HS-5 (cell line): ENCODE data around the gene TBL1XR1.
"Not testable (repeated sequence)": the region's sequence is repeated elsewhere in the genome, so short reads cannot be mapped to it uniquely, and the experiment has no call there.

Experiments used
- DNase-seq: peaks from one replicate; pipeline ENCODE4 v3.0.0-alpha.2; 2012; ENCODE audit warnings: low read depth

TBL1XR1 gene

GRCh38 chr3:177141471-177141870, 55.8 kb downstream of the TBL1XR1 start:
- DNase-seq = no peak

- DNase-seq = not testable (repeated sequence)
Measured at GRCh38 chr3:177139220-177139619, 58.1 kb downstream of the TBL1XR1 start.

- DNase-seq = no peak
Measured at GRCh38 chr3:177137774-177138705, 59.2 kb downstream of the TBL1XR1 start.

DNA sequence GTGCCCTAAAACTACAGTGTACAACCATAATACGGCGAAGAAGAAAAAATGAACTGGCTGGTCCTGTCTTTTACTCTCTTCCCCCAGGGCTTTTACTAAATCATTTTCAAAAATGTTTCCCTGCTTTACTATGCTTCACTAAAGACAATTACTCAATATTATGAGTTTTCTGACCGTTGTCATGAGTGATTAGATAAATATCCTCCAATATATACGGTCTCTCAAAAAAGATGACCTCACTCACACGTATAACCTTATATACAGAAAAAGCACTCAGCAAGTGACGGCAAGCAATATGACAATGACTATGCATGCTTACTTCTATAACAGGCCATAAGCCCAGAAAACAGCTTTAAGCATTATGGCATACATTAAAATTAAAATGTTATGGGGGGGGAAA, 60.5 kb downstream of the TBL1XR1 start:
- DNase-seq = no peak

DNA sequence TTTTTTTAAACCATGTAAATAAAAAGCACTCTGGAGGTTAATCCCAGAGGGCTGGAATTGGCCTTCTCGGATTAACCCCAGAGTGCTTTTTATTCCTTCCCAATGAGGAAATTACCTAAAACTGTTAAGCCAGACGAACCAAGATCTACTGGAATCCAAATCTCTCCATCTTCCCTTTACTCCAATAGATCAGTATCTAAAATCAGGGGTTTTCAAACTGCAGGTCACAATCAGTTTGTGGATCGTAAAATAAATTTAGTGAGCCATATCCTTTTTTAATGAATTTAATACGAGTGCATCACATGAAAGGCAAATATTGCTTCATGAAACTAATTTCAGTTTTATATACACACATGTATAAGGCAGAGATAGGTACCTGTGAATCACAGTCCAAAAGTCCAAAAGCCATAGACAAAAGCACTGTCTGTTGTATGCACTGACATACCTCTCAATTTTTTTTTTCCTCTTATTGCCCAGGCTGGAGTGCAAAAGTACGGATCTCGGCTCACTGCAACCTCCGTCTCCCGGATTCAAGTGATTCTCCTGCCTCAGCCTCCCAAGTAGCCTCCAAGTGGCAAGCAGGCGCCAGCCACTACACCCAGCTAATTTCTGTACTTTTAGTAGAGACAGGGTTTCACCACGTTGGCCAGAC, 61.3 kb downstream of the TBL1XR1 start:
- DNase-seq = no peak

- no peak for DNase-seq
Measured at GRCh38 chr3:177134816-177135210, 62.5 kb downstream of the TBL1XR1 start.

- DNase-seq = no peak
Measured at GRCh38 chr3:177133860-177134815, 63.1 kb downstream of the TBL1XR1 start.

- no peak for DNase-seq
Measured at GRCh38 chr3:177131927-177132636, 65.2 kb downstream of the TBL1XR1 start.

GRCh38 chr3:177127008-177127407, 70.3 kb downstream of the TBL1XR1 start:
- DNase-seq = no peak

- peak; percentile 28 for DNase-seq
Measured at GRCh38 chr3:177126015-177126773, 71.1 kb downstream of the TBL1XR1 start.

GRCh38 chr3:177124882-177125281, 72.4 kb downstream of the TBL1XR1 start:
- no peak for DNase-seq

- DNase-seq = no peak
Measured at GRCh38 chr3:177123822-177124221, 73.5 kb downstream of the TBL1XR1 start.

DNA sequence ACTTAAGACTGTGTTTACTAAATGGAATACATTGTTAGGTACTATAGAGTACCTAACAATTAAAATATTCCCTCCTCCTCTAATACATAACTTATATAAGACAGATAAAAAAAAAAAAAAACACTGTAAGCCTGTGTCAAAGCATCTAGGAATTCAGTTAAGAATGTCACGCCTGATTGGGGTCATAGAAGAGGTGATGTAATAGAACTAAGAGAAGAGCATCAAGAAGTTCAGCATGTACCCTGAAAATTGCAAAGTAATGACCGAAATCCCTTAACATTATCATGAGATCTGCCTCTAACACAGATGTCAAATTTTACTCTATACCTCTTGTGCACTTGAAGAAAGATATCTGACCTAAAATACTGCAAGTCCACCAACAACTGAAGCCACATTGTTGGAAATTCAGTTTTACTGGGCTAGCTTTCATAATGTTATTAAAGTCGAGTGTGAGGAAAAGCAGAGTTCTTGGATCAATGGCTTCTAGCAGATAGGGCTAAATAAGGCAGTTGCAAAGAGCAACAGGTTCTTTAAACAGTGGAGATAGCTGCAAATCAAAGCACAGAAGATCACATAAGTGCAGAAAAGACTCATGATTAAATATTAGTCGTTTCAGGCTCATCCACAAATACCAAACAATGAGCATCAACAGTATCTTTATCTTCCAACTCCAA, 75.0 kb downstream of the TBL1XR1 start:
- DNase-seq = no peak

- no peak for DNase-seq
Measured at GRCh38 chr3:177119829-177120228, 77.5 kb downstream of the TBL1XR1 start.

DNA sequence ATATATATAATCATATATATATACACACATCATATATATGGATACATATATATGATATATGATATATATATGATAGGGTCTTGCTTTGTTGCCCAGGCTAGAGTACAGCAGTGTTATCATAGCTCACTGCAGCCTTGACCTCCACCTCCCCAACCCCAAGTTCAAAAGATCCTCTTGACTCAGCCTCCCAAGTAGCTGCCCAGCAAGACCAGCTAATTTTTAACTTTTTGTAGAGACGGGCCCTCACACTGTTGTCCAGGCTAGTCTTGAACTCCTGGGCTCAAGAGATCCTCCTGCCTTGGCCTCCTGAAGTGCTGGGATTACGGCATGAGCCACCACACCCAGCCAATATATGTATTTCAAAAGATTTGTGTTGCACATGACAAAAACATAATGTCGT, 83.0 kb downstream of the TBL1XR1 start:
- DNase-seq = no peak

GRCh38 chr3:177111541-177111949, 85.7 kb downstream of the TBL1XR1 start:
- DNase-seq = no peak

GRCh38 chr3:177110895-177111294, 86.4 kb downstream of the TBL1XR1 start:
- DNase-seq = no peak

DNA sequence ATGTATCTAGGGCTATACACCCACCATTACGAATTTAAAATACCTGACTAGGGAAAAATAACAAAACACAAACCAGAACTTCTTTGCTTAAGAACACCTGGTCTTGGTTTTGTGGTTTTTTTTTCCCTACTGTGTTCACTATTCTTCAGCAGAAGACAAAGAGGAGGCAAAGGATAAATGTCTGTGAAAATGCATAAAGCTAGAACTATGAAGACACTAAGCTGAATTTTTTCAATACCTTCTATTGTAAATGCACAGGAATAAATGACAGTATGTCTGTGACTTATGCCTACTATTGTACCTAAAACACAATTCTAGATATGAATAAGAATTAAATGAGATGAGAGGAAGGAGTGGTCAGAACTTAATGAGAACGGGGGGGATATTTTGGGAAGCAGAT, 86.9 kb downstream of the TBL1XR1 start:
- no peak for DNase-seq

DNA sequence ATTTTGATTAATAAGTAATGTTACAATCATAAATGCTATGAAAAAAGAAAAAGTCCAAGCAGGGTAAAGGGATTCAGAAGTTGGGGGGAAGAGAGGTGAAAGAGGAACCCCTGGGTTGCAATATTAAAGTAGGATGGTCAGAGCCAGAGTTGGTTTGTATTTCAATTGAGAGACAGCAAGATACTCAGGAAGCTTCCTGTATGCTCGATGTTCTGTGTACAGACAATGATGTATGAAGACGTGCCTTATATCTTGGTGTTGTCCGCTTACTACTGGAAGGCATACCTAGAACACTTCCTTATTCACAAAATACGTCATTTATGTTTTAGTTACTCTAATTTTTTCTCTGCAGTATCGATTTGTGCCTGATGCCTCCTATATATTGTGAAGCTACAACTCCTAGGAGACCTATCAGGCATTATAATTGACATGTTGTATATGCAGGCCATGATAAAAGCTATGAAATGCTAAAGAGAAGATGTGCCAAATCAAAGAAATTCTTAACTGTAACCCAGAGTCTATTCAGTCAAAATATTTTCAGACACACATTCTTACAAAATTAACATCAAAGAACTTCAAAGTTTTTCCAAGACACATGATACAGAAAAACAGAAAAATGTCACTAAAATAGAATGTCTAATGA, 87.5 kb downstream of the TBL1XR1 start:
- no peak for DNase-seq

- DNase-seq = no peak
Measured at GRCh38 chr3:177108648-177109047, 88.6 kb downstream of the TBL1XR1 start.
